ENCODE results near the gene CLEC4A. TPM values are rescaled to one million over a fixed set of nuclear protein-coding genes. Genes with fewer than 3 reads are reported as not detected.
"Not testable (repeated sequence)": the region's sequence is repeated elsewhere in the genome, so short reads cannot be mapped to it uniquely, and the experiment has no call there.

CLEC4A gene
- total RNA-seq (2014; rRNA removed; shearing (Covaris generic)): 0.27 and 0.40 TPM in 2 replicates
- polyA plus RNA-seq (2015; cell fraction: cytosol; rRNA removed): not detected in 2 replicates
- polyA plus RNA-seq (2015; cell fraction: nucleus; rRNA removed): 0.92 TPM in 1 of 2 replicates, not detected in the other

DNA sequence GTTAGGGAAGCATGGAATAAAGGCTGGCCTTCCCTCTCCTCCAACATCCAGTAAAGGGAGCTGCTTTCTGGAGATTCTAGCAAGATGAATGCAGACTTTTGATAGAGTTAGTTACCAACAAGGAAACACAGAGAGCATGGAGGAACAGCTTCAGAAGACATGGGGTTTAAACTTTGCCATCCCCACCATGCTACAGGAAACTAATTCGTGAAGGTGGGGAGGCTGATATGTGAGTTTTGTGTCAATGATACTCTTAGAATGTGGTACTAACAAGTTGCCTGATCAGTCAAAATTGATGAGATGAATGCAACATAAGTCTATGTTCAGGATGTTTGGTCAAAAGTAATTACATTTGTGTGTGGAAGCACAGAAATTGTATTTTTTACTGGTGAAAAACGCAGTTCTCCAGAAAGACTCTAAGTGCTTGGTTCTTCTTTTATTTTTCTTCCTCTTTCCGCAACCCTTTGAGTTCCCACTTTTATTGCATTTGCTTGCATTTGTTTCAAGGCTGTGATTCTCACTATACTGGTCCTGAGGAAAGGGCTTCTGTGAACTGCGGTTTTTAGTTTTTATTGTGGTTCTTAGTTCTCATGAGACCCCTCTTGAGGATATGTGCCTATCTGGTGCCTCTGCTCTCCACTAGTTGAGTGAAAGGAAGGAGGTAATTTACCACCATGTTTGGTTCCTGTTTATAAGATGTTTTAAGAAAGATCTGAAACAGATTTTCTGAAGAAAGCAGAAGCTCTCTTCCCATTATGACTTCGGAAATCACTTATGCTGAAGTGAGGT lies at the start of gene CLEC4A:
Gene CLEC4A (plus strand): TSS at position 494 of the 789 bp plus-strand sequence. CDS start 262 bp downstream, at position 756.
- DNase-seq (ENCODE audit: low read depth, low spot score): no peak
- in situ Hi-C loops (cut with HindIII; ENCODE audit: low pct_unique_long_range_greater_than_20kb, low sequenced_read_pairs): no loop called here

GRCh38 chr12:8075935-8076334 lies 47.5 kb upstream of the CLEC4A start:
- no peak for DNase-seq (ENCODE audit: low read depth, low spot score)
- in situ Hi-C loops (cut with HindIII; ENCODE audit: low pct_unique_long_range_greater_than_20kb, low sequenced_read_pairs): no loop called here

DNA sequence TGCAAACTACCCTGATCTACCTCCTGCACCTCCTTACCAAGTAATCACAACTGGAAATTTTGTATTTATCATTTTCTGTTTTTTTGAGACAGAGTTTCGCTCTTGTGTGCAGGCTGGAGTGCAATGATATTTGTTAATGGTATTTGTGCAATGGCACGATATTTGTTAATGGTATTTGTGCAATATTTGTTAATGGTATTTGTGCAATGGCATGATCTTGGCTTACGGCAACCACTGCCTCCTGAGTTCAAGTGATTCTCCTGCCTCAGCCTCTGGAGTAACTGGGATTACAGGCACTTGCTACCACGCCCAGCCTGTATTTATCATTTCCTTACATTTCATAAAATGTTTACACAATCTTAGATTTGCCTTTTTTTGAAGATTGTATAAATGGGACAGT lies 47.1 kb upstream of the CLEC4A start:
- DNase-seq (ENCODE audit: low read depth, low spot score): no peak
- in situ Hi-C loops (cut with HindIII; ENCODE audit: low pct_unique_long_range_greater_than_20kb, low sequenced_read_pairs): no loop called here

DNA sequence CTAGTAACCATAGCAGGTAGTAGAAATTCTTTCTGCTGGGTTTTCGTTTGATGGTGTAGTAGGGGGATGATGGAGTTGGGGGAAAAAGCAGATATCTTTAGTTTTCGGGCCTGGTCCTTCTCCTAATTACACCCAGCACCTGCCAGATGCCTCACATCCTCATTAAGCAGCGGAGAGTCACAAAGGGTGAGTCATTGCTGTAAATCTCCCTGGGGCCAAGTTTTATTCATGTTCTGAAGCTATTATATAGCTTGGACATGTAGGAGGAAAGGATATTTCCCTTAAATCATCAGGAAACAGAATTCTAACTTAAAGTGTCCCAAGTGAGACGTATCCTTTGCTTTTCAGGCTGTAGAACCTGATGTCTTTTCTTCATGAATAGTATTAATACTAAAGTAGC lies 46.2 kb upstream of the CLEC4A start:
- no peak for DNase-seq (ENCODE audit: low read depth, low spot score)
- in situ Hi-C loops (cut with HindIII; ENCODE audit: low pct_unique_long_range_greater_than_20kb, low sequenced_read_pairs): no loop called here

GRCh38 chr12:8078398-8078797 lies 45.0 kb upstream of the CLEC4A start:
- in situ Hi-C loops (cut with HindIII; ENCODE audit: low pct_unique_long_range_greater_than_20kb, low sequenced_read_pairs): no loop called here
- peak; percentile 61 for DNase-seq (ENCODE audit: low read depth, low spot score)

GRCh38 chr12:8078916-8079315 lies 44.5 kb upstream of the CLEC4A start:
- in situ Hi-C loops (cut with HindIII; ENCODE audit: low pct_unique_long_range_greater_than_20kb, low sequenced_read_pairs): no loop called here

DNA sequence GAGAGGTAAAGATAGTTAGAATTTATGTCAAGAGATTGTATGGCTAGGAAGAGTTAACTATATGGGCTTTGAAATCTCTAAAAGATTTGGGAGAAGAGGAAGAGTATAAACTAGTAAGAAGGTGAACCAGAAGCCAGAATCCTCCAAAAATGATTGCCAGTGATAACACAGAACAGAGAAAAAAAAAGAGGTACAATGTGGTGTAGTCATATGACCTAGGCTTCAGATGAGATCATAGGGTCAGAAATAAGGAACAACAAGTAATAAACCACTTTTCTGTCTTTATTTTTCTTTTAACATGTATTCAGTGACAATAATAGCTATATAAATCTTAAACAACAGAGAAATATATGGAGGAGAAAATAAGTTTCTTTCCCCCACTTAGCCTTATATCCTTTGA lies 43.3 kb upstream of the CLEC4A start:
- DNase-seq (ENCODE audit: low read depth, low spot score): no peak
- in situ Hi-C loops (cut with HindIII; ENCODE audit: low pct_unique_long_range_greater_than_20kb, low sequenced_read_pairs): no loop called here

More at GRCh38 chr12:8078916-8079315, 44.5 kb upstream of the CLEC4A start:
- DNase-seq (ENCODE audit: low read depth, low spot score): no peak

DNA sequence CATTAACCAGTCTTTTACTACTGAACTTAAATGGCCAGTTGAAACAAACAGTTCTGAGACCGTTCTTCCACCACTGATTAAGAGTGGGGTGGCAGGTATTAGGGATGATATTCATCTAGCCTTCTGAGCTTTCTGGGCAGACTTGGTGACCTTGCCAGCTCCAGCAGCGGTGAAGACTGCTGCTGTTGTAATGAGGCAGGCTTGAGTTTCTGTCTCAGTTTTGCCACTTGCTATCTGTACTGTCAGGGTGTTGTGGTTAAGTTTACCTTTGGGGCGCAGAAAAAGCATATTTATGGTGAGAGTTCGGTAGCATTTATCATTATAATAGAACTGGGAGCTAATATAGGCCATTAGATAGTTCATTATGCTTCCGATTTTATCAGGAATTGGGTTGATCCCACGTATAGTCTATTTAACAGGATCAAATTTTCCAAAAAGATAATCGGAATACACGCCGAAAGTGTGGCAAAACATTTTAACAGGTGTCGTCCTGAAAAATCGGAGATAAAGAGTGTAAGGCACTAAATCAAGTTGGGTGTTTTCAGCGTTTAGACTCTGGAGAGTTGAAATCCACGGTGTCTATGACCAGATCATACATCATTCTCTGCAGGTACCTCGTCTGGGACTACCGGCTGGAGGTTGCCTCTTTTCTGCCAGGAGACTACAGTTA lies 42.0 kb upstream of the CLEC4A start:
- DNase-seq (ENCODE audit: low read depth, low spot score): no peak
- in situ Hi-C loops (cut with HindIII; ENCODE audit: low pct_unique_long_range_greater_than_20kb, low sequenced_read_pairs): no loop called here

- DNase-seq (ENCODE audit: low read depth, low spot score): no peak
- in situ Hi-C loops (cut with HindIII; ENCODE audit: low pct_unique_long_range_greater_than_20kb, low sequenced_read_pairs): no loop called here
Observed at GRCh38 chr12:8082808-8083100, 40.7 kb upstream of the CLEC4A start.

DNA sequence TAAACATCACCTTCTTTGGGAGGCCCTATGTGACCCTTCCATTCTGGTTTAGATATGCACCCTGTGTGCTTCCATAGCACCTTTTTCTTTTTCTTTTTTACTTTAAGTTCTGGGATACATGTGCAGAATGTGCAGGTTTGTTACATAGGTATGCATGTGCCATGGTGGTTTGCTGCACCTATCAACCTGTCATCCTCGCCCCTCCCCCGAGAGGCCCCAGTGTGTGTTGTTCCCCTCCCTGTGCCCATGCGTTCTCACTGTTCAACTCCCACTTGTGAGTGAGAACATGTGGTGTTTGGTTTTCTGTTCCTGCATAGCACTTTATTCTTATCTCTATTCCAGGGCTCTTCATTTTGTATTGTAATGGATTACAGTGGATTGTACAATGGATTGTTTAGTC lies 39.1 kb upstream of the CLEC4A start:
- DNase-seq (ENCODE audit: low read depth, low spot score); in situ Hi-C loops (cut with HindIII; ENCODE audit: low pct_unique_long_range_greater_than_20kb, low sequenced_read_pairs): not testable (repeated sequence)

GRCh38 chr12:8087666-8088065 lies 35.8 kb upstream of the CLEC4A start:
- in situ Hi-C loops (cut with HindIII; ENCODE audit: low pct_unique_long_range_greater_than_20kb, low sequenced_read_pairs): no loop called here
- DNase-seq (ENCODE audit: low read depth, low spot score): no peak

GRCh38 chr12:8088574-8088973 lies 34.8 kb upstream of the CLEC4A start:
- in situ Hi-C loops (cut with HindIII; ENCODE audit: low pct_unique_long_range_greater_than_20kb, low sequenced_read_pairs): no loop called here
- no peak for DNase-seq (ENCODE audit: low read depth, low spot score)

DNA sequence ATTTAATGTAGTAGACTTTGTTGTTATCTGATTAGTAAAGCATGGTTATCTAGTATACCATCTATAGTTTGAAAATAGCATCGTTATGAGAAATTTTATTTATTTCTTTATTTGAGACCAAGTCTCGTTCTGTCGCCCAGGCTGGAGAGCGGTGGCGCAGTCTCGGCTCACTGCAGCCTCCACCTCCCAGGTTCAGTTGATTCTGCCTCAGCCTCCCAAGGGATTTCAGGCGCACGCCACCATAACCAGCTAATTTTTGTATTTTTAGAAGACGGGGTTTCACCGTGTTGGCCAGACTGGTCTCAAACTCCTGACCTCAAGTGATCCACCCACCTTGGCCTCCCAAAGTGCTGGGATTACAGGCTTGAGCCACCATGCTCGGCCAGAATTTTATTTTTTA lies 34.1 kb upstream of the CLEC4A start:
- DNase-seq (ENCODE audit: low read depth, low spot score); in situ Hi-C loops (cut with HindIII; ENCODE audit: low pct_unique_long_range_greater_than_20kb, low sequenced_read_pairs): not testable (repeated sequence)

GRCh38 chr12:8089716-8090115 lies 33.7 kb upstream of the CLEC4A start:
- DNase-seq (ENCODE audit: low read depth, low spot score): no peak
- in situ Hi-C loops (cut with HindIII; ENCODE audit: low pct_unique_long_range_greater_than_20kb, low sequenced_read_pairs): no loop called here

DNA sequence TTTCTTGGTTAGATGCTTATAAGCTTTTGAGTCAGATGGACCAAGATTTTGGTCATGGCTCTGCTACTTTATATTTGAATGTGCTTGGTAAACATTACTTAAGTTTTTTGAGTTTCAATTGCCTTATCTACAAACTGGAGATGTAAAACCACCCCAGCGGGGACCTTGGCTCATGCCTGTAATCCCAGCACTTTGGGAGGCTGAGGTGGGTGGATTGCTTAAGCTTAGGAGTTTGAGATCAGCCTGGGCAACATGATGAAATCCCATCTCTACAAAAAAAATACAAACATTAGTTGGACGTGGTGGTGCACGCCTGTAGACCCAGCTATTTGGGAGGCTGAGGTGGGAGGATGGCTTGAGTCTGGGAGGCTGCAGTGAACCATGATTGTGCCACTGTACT lies 30.1 kb upstream of the CLEC4A start:
- no peak for DNase-seq (ENCODE audit: low read depth, low spot score)
- in situ Hi-C loops (cut with HindIII; ENCODE audit: low pct_unique_long_range_greater_than_20kb, low sequenced_read_pairs): no loop called here

- in situ Hi-C loops (cut with HindIII; ENCODE audit: low pct_unique_long_range_greater_than_20kb, low sequenced_read_pairs): no loop called here
- no peak for DNase-seq (ENCODE audit: low read depth, low spot score)
Observed at GRCh38 chr12:8096281-8096915, 27.0 kb upstream of the CLEC4A start.

DNA sequence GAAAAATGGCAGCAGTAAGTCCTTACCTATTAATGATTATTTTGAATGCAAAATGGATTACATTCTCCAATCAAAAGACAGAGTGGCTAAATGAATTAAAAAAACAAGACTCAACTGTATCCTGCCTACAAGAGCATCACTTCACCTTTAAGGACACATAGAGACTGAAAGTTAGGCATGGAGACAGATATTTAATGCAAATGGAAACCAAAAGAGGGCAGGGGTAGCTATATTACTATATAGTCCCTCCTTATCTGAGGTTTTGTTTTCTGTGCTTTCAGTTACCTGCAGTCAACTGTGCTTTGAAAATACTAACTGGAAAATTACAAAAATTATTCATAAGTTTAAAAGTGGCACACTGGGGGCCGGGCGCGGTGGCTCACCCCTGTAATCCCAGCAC lies 24.2 kb upstream of the CLEC4A start:
- no peak for DNase-seq (ENCODE audit: low read depth, low spot score)
- in situ Hi-C loops (cut with HindIII; ENCODE audit: low pct_unique_long_range_greater_than_20kb, low sequenced_read_pairs): no loop called here

DNA sequence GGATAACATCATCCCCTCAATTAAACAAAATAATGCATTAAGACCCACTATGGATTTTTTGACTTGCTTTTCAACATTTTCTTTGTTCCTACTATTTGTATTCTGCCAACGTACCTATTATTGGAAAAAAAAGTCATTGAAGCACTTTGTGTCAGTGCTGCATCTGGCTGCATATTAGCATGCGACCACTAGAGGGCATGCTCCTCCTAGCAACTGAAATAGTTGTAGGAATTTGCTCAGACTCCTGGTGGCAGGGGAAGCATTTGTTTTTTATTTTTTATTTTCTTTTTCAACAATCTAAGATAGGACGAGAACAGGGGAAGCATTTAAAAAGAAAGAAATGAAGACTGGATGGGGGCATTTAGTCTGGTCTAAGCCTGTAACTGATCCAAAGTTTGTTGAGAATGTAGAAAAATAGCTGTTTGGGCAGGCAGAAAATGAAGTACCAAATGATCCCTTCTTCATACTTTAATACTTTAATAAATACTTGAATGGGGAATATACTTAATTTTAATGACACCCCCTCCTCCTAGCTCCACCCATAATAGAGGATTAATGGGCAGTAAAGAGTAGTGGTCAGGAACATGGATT lies 14.5 kb upstream of the CLEC4A start:
- in situ Hi-C loops (cut with HindIII; ENCODE audit: low pct_unique_long_range_greater_than_20kb, low sequenced_read_pairs): no loop called here
- peak; percentile 82 for DNase-seq (ENCODE audit: low read depth, low spot score)

Data from SK-MEL-5 (cell line).